Lung (tissue), 12 donors: ENCODE results near the gene MRM3. TPM values are rescaled to one million over a fixed set of nuclear protein-coding genes. Genes with fewer than 3 reads are reported as not detected.
"Not testable (repeated sequence)": the region's sequence is repeated elsewhere in the genome, so short reads cannot be mapped to it uniquely, and the experiment has no call there.

Source experiments
- ATAC-seq: fragments of 200-7000 bp; cut with Tn5 transposase; one replicate; pipeline ENCODE4 v1.9.1; 2020; ENCODE audit warnings: moderate number of reproducible peaks; ENCODE audit not compliant: insufficient read depth, low FRiP score
- DNase-seq, 3 donors: peaks; one replicate each; pipeline ENCODE4 v3.0.0-alpha.2; 2013 to 2017
- H3K27ac ChIP-seq, 2 donors: one replicate each; pipeline ENCODE4 v1.5.1; 2013; ENCODE audit warnings: mild to moderate bottlenecking in 2 of 2, moderate library complexity in 2 of 2, control low read depth in 1 of 2, inconsistent platforms in 1 of 2, low read depth in 1 of 2, low read length in 1 of 2
- H3K27me3 ChIP-seq, 3 donors: one replicate each; pipeline ENCODE4 v1.5.1; 2013; ENCODE audit warnings: low read length in 2 of 3; ENCODE audit not compliant: control insufficient read depth in 3 of 3, insufficient read depth in 3 of 3
- H3K36me3 ChIP-seq, 4 donors: one replicate each; pipeline ENCODE4 v1.5.1; 2013; ENCODE audit warnings: low read length in 4 of 4, mild to moderate bottlenecking in 1 of 4, moderate library complexity in 1 of 4; ENCODE audit not compliant: control insufficient read depth in 4 of 4, insufficient read depth in 4 of 4
- H3K4me1 ChIP-seq, 5 donors: one replicate each; pipeline ENCODE4 v1.5.1; 2013; ENCODE audit warnings: low read length in 5 of 5, mild to moderate bottlenecking in 2 of 5, moderate library complexity in 1 of 5; ENCODE audit not compliant: control insufficient read depth in 5 of 5, insufficient read depth in 5 of 5
- H3K4me3 ChIP-seq: one replicate; pipeline ENCODE4 v1.5.1; 2013; ENCODE audit warnings: mild to moderate bottlenecking, control low read depth, moderate library complexity
- H3K9ac ChIP-seq, 2 donors: one replicate each; pipeline ENCODE4 v1.5.1; 2013; ENCODE audit warnings: low read length in 2 of 2, control low read depth in 1 of 2; ENCODE audit not compliant: insufficient read depth in 1 of 2
- H3K9me3 ChIP-seq, 4 donors: one replicate each; pipeline ENCODE4 v1.5.1; 2013; ENCODE audit warnings: low read length in 3 of 4, mild to moderate bottlenecking in 1 of 4, moderate library complexity in 1 of 4; ENCODE audit not compliant: control insufficient read depth in 4 of 4, insufficient read depth in 3 of 4
- CTCF ChIP-seq: IDR thresholded peaks from 2 replicates; pipeline ENCODE4 v1.5.1; 2012; ENCODE audit warnings: mild to moderate bottlenecking; ENCODE audit errors: control extremely low read depth, extremely low read depth
- WGBS, 2 donors: extraction: QIAGEN DNeasy Blood & Tissue Kit; methylation state at CpG; one replicate each; pipeline ENCODE4 v1.1.7; 2013; 5-methylcytosine and 5-hydroxymethylcytosine counted together
- polyA plus RNA-seq, 2 donors: library from polyadenylated mRNA; stranded (reverse); fragments of 200-250 nt; gene quantifications; one replicate each; pipeline ENCODE4 v1.2.1, GENCODE V29; 2013
- total RNA-seq, 2 donors: library from RNA; depleted of rRNA in 1 of 2; stranded (reverse); fragments of >200 nt in 1 of 2; gene quantifications; one replicate each; pipeline ENCODE4 v1.2.1, GENCODE V29; 2014 to 2021
- donor health status: control.
- donor health status: control.
- donor health status: Bipolar disorder and iron deficiency.
- donor health status: healthy.
- donor health status: DM: yes; HTN: yes; CAD: no.

The MRM3 gene
- total and polyA plus RNA-seq, 4 donors: 10.4 to 16.3 (median 13.1) TPM

GRCh38 chr17:753418-753817, 28.7 kb upstream of the MRM3 start:
- no peak for ATAC-seq
- TF ChIP-seq CTCF: no peak
- H3K9ac ChIP-seq: no peak overlapping the region
- H3K4me1 ChIP-seq: peaks cover 6 to 12% (median 8%) of the 10 kb centered on the region in 5 donors
- no peak overlapping the region for H3K27ac ChIP-seq
- no peak overlapping the region for H3K4me3 ChIP-seq
- no peaks in the 10 kb centered on the region for H3K27me3 ChIP-seq
- no peaks in the 10 kb centered on the region for H3K9me3 ChIP-seq
- WGBS, 2 donors: 73 to 84% methylated on average over 13 of the region's 13 CpGs
- DNase-seq: no peak
- peaks cover 0 to 6% (median 2%) of the 10 kb centered on the region in 4 donors for H3K36me3 ChIP-seq

DNA sequence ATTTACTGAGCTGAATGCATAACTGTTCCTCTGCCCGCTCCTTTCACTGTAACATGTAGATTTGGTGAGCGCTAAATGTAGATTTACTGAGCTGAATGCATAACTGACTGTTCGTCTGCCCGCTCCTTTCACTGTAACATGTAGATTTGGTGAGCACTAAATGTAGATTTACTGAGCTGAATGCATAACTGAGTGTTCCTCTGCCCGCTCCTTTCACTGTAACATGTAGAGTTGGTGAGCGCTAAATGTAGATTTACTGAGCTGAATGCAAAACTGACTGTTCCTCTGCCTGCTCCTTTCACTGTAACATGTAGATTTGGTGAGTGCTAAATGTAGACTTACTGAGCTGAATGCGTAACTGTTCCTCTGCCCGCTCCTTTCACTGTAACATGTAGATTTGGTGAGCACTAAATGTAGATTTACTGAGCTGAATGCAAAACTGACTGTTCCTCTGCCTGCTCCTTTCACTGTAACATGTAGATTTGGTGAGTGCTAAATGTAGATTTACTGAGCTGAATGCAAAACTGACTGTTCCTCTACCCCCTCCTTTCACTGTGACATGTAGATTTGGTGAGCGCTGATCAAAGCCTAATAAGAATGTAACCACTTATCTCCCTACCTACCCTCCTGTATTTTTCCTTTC, 26.7 kb upstream of the MRM3 start:
- WGBS, 2 donors: 94 to 95% methylated on average over 9 of the region's 9 CpGs
- H3K27me3 ChIP-seq, H3K27ac ChIP-seq, H3K4me3 ChIP-seq, H3K9me3 ChIP-seq, H3K36me3 ChIP-seq, DNase-seq, H3K9ac ChIP-seq, ATAC-seq: not testable (repeated sequence)
- peaks cover 6 to 11% (median 8%) of the 10 kb centered on the region in 5 donors for H3K4me1 ChIP-seq

DNA sequence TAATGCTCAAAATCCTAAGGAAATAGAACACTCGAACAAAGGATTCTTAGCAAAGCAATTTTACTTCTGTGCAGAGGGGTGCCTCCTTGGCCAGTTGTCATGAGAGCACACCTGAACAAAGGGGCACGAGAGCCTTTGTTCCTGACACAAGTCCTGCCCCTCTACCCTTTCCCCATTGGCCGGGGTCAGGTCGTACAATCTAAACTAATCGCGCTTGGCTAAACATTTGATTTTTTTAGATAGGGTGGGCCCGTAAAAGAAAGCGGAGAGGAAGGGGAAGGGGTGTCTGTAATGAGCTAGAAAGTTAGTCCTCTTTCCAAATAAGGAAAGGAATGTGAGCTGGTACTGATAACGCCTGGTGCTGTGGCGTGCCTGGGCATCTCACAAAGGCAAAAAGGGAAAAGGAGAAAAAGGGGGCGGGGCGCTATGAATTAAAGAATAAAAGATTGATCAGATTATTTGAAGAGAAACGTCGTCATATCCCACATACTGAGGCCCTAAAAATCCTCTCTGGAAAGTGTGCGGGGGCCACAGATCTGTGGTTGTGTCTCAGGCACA, 26.1 kb upstream of the MRM3 start:
- not testable (repeated sequence) for H3K9ac ChIP-seq, H3K4me3 ChIP-seq, H3K4me1 ChIP-seq, H3K27ac ChIP-seq, ATAC-seq, H3K27me3 ChIP-seq, H3K9me3 ChIP-seq
- H3K36me3 ChIP-seq: peaks cover 0 to 16% (median 12%) of the 10 kb centered on the region in 4 donors
- 49 to 73% methylated on average over 15 of the region's 15 CpGs for WGBS, 2 donors
- DNase-seq: peak in 1 of 3 donors; percentile 8

DNA sequence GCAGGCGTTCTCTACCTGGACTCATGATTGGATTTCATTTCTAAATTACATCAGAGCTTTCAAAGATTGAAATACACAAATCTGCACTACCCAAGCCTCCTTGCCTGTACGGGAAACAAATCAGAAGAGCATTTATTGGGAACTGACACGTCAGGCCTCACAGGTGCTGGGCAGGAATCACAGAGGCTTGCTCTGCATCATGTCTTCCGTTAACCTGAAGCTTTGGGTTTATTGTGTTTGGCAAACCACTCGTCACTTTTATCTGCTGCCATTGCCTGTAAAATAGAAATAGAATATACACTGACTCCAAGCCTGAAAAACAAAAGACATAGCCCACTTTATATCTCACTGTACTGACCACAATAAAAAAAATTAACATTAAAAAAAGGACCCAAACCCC, 22.2 kb upstream of the MRM3 start:
- TF ChIP-seq CTCF: no peak
- H3K9me3 ChIP-seq: no peaks in the 10 kb centered on the region
- DNase-seq (no peak), ATAC-seq (no peak)
- no peak overlapping the region for H3K9ac ChIP-seq
- H3K27me3 ChIP-seq: no peaks in the 10 kb centered on the region
- peaks cover 8 to 29% (median 17%) of the 10 kb centered on the region in 4 donors for H3K36me3 ChIP-seq
- WGBS, 2 donors: 95 to 96% methylated on average over 5 of the region's 5 CpGs
- no peak overlapping the region for H3K4me3 ChIP-seq
- H3K4me1 ChIP-seq: no peaks in the 10 kb centered on the region
- H3K27ac ChIP-seq: no peak overlapping the region
